ENCODE measurements around the gene BRAT1. TPM values are rescaled to one million over a fixed set of nuclear protein-coding genes. Genes with fewer than 3 reads are reported as not detected.

The BRAT1 gene
- polyA plus RNA-seq, 1 donor from 2014 or later = 39.4 TPM

DNA sequence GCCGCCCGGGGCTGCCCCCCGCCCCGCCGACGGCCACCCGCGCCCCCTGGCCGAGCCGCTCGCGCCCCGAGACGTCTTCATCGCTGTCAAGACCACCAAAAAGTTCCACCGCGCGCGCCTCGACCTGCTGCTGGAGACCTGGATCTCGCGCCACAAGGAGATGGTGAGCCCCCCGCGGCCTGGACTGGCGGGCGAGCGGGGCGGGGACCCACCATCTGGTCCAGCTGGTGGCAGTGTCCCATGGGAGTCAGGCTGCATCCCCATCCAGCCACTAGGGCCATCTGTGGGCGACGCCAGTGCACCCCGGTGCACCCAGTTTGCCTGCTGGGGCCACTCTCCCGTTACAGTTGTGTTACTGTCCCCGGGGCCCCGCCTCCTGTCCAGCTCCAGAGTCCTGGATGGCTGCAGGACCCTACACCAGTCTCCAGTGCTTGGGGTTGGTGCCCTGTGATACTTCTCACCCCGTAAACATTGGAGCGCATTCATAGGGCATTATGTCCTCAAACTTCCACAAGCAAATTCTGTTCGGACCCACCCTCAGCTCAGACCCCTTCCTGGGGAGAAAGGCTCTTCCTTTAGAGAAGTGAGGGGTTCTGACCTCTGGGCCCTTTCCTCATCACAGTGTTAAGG, 35.1 kb downstream of the BRAT1 start:
- H3K36me3 Mint-ChIP-seq = peaks cover 7% of the 10 kb centered on the region
- H3K27ac Mint-ChIP-seq = peak overlapping the region; percentile 89 to 96 (median 90)
- peaks cover 12 to 23% (median 16%) of the 10 kb centered on the region in 3 donors for H3K4me1 Mint-ChIP-seq

GRCh38 chr7:2519119-2519930, 36.0 kb downstream of the BRAT1 start, which contains the start of gene LFNG:
TSS of gene LFNG (plus strand) at chr7:2519774. CDS start at chr7:2519862, 88 bp downstream.
- H3K27me3 Mint-ChIP-seq = no peaks in the 10 kb centered on the region
- H3K27ac Mint-ChIP-seq = peak within 1 kb of the TSS; percentile 90 to 97 (median 96)
- H3K36me3 Mint-ChIP-seq = peaks cover 7% of the 10 kb centered on the region
- peak within 1 kb of the TSS; percentile 94 to 99 (median 97) for H3K4me3 Mint-ChIP-seq
- H3K9me3 Mint-ChIP-seq = no peaks in the 10 kb centered on the region
- H3K4me1 Mint-ChIP-seq = peaks cover 12 to 23% (median 16%) of the 10 kb centered on the region in 3 donors

More for the DNA sequence above, 35.1 kb downstream of the BRAT1 start:
- Mint-ChIP-seq H3K9me3 (no peaks in the 10 kb centered on the region), H3K4me3 (peak overlapping the region; percentile 94 to 99 (median 97)), H3K27me3 (no peaks in the 10 kb centered on the region)

DNA sequence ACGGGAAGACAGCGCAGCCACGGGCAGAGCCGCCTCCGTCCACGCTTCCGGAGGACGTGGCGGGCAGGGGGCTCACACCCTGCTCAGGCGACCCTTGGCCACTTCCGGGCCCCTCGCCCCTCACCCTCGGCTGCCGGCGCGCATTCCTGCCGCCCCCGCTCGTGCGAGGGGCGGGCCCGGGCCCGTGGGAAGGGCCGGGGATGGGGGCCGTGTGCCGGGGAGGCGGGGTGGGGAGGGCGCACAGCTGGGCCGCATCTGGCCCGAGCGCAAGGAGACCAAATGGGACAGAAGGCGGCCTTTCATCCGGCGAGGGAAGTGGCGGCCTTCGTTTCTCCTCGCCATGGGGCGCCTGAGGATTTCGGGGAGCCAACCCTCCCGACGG, 36.6 kb downstream of the BRAT1 start:
- Mint-ChIP-seq H3K4me3 (peak overlapping the region; percentile 79 to 94 (median 92)), H3K27ac (peak overlapping the region; percentile 92 to 97 (median 96)), H3K4me1 (peaks cover 12 to 23% (median 16%) of the 10 kb centered on the region in 3 donors), H3K36me3 (peaks cover 7% of the 10 kb centered on the region), H3K27me3 (no peaks in the 10 kb centered on the region), H3K9me3 (no peaks in the 10 kb centered on the region)

- peak overlapping the region; percentile 92 to 97 (median 96) for H3K27ac Mint-ChIP-seq
- H3K36me3 Mint-ChIP-seq = peaks cover 7% of the 10 kb centered on the region
- peaks cover 13 to 21% (median 17%) of the 10 kb centered on the region in 3 donors for H3K4me1 Mint-ChIP-seq
- no peaks in the 10 kb centered on the region for H3K27me3 Mint-ChIP-seq
- no peaks in the 10 kb centered on the region for H3K9me3 Mint-ChIP-seq
- peak overlapping the region; percentile 65 to 94 (median 85) for H3K4me3 Mint-ChIP-seq
These were observed 37.4 kb downstream of the BRAT1 start for GRCh38 chr7:2517678-2518507.

- Mint-ChIP-seq H3K4me1 (peaks cover 15 to 19% (median 19%) of the 10 kb centered on the region in 3 donors), H3K4me3 (peak overlapping the region in 1 of 4 donors; percentile 94), H3K9me3 (no peaks in the 10 kb centered on the region), H3K27me3 (no peaks in the 10 kb centered on the region), H3K27ac (peak overlapping the region in 2 of 3 donors; percentile 46 to 96), H3K36me3 (peaks cover 6% of the 10 kb centered on the region)
These were observed 38.3 kb downstream of the BRAT1 start for GRCh38 chr7:2517026-2517425.

GRCh38 chr7:2516194-2516555, 39.1 kb downstream of the BRAT1 start:
- H3K27me3 Mint-ChIP-seq = no peaks in the 10 kb centered on the region
- H3K9me3 Mint-ChIP-seq = no peaks in the 10 kb centered on the region
- peak overlapping the region in 1 of 3 donors; percentile 96 for H3K27ac Mint-ChIP-seq
- peak overlapping the region in 1 of 4 donors; percentile 18 for H3K4me3 Mint-ChIP-seq
- H3K36me3 Mint-ChIP-seq = peaks cover 2% of the 10 kb centered on the region
- peaks cover 13 to 22% (median 21%) of the 10 kb centered on the region in 3 donors for H3K4me1 Mint-ChIP-seq

DNA sequence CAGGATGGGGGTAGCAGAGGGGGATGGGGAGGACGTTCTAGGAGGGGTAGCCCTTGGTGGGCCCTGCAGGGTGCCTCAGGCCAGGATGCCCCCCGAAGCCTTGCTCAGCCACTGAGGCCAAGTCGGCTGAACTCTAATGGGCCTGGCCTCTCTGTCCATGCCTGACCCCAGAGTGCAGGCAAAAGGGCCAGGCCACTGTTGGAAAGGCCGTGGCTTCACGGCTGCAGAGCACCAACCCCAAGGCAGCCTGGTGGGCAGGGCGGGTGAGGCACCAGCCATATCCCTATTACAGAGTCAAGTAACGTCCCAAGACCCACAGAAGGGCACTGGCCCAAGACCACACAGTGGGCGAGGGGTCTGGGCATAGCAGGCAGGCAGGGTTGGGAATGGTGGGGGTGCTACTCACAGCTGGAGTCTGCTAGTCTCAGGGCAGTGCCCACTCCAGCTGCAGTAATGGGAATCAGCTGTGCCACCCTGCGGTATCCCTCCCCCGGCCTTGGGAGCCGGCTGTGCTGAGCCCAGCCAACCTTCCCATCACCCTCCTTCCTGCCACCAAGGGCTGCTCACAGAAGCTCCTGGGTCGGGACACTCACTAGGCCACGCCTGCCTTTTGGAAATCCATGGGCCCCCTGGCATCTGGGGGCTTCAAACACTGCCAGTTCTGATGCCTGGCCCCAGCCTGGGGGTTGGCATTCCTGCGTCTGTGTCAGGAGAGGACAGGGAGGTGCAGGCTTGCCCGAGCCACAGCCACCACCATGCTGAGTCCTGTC, 39.7 kb downstream of the BRAT1 start:
- Mint-ChIP-seq H3K4me1 (peaks cover 13 to 23% (median 21%) of the 10 kb centered on the region in 3 donors), H3K9me3 (no peaks in the 10 kb centered on the region), H3K4me3 (peak overlapping the region in 1 of 4 donors; percentile 18), H3K27me3 (no peaks in the 10 kb centered on the region), H3K27ac (no peak overlapping the region), H3K36me3 (no peaks in the 10 kb centered on the region)

DNA sequence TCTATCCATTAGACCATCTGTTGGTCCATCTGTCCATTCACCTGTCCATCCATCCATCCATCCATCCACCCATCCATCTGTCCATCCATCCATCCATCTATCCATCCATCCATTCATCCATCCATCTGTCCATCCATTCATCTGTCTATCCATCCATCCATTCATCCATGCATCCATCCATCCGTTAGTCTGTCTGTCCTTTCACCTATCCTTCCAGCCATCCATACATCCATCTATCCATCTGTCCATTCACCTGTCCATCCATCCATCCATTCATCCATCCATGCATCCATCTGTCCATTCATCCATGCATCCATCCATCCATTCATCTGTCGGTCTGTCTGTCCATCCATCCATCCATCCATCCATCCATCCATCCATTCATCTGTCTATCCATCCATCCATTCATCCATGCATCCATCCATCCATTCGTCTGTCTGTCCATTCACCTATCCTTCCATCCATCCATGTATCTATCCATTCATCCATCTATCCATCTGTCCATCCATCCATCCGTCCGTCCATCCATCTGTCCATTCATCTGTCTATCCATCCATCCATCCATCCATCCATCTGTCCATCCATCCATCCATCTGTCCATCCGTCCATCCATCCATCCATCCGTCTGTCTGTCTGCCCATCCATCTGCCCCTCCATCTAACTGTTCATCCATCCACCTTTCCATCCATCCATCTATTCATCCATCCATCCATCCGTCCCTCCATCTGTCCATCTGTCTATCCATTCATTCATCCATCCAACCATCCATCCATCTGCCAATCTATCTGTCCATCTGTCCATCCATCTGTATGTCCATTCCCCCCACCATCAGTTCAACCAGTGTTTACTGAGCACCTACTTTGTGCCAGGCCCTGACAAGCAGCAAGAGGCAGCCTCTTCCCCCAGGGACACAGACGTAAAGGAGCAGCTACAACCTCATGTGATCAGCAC, 40.6 kb downstream of the BRAT1 start:
- H3K36me3 Mint-ChIP-seq = no peaks in the 10 kb centered on the region
- H3K27ac Mint-ChIP-seq = no peak overlapping the region
- peaks cover 13 to 27% (median 25%) of the 10 kb centered on the region in 3 donors for H3K4me1 Mint-ChIP-seq
- H3K27me3 Mint-ChIP-seq = no peaks in the 10 kb centered on the region
- no peaks in the 10 kb centered on the region for H3K9me3 Mint-ChIP-seq
- no peak overlapping the region for H3K4me3 Mint-ChIP-seq

GRCh38 chr7:2513702-2514101, 41.6 kb downstream of the BRAT1 start:
- no peaks in the 10 kb centered on the region for H3K27me3 Mint-ChIP-seq
- no peaks in the 10 kb centered on the region for H3K36me3 Mint-ChIP-seq
- H3K4me1 Mint-ChIP-seq = peaks cover 13 to 32% (median 29%) of the 10 kb centered on the region in 3 donors
- no peaks in the 10 kb centered on the region for H3K9me3 Mint-ChIP-seq
- H3K4me3 Mint-ChIP-seq = peak overlapping the region in 1 of 4 donors; percentile 45
- H3K27ac Mint-ChIP-seq = no peak overlapping the region

GRCh38 chr7:2512713-2513112, 42.6 kb downstream of the BRAT1 start:
- Mint-ChIP-seq H3K27me3 (no peaks in the 10 kb centered on the region), H3K4me3 (peak overlapping the region; percentile 75 to 88 (median 82)), H3K4me1 (peaks cover 6 to 36% (median 33%) of the 10 kb centered on the region in 3 donors), H3K27ac (peak overlapping the region; percentile 98 to 100 (median 98)), H3K9me3 (no peaks in the 10 kb centered on the region), H3K36me3 (no peaks in the 10 kb centered on the region)

GRCh38 chr7:2512179-2512661, 43.1 kb downstream of the BRAT1 start:
- Mint-ChIP-seq H3K9me3 (no peaks in the 10 kb centered on the region), H3K27me3 (no peaks in the 10 kb centered on the region), H3K4me3 (peak overlapping the region; percentile 75 to 94 (median 88)), H3K4me1 (peaks cover 4 to 34% (median 30%) of the 10 kb centered on the region in 3 donors), H3K36me3 (no peaks in the 10 kb centered on the region), H3K27ac (peak overlapping the region; percentile 98 to 100 (median 98))

DNA sequence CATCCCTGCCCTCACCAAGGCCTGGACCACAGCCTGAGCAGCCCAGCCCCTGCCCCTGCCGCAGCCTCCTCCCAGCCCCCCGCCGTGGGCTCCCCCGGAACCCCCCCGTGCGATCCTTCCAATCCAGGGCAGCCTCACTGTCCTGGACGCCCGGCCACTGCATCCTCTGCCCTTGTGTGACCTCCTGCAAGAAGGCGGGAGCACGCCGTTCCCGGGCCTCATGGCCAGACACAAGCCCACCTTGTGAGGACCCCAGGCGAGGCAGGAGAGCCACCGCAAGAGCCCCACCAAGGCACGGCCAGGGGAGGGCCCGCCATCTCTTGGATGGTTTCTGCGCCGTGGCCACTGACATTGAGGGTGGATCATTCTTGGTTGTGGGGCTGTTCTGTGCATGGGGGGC, 43.6 kb downstream of the BRAT1 start:
- H3K27me3 Mint-ChIP-seq = no peaks in the 10 kb centered on the region
- peaks cover 4 to 34% (median 28%) of the 10 kb centered on the region in 3 donors for H3K4me1 Mint-ChIP-seq
- no peaks in the 10 kb centered on the region for H3K36me3 Mint-ChIP-seq
- peak overlapping the region; percentile 98 to 100 (median 98) for H3K27ac Mint-ChIP-seq
- no peaks in the 10 kb centered on the region for H3K9me3 Mint-ChIP-seq
- peak overlapping the region; percentile 75 to 94 (median 90) for H3K4me3 Mint-ChIP-seq

All from IgD-negative memory B cell (primary cell).